Neural progenitor cell (in vitro differentiated cells): Measurements from ENCODE around the gene PLXDC2.

Experiments
- CTCF ChIP-seq: fragments of 200-600 bp; sonication (generic); IDR thresholded peaks from 2 replicates; pipeline ENCODE4 v1.5.1; 2017; ENCODE audit warnings: antibody characterized with exemption, mild to moderate bottlenecking
- EZH2 ChIP-seq: fragments of 200-600 bp; sonication (generic); IDR thresholded peaks from 2 replicates; pipeline ENCODE4 v1.6.1; 2017; ENCODE audit warnings: antibody characterized with exemption, mild to moderate bottlenecking, moderate library complexity

- TF ChIP-seq CTCF = no peak
- TF ChIP-seq EZH2 = no peak
Measured at GRCh38 chr10:20105236-20105635, 289.0 kb downstream of the PLXDC2 start.
